GM08714 (cell line): Measurements from ENCODE around the gene GSTM2.
"Not testable (repeated sequence)": the region's sequence is repeated elsewhere in the genome, so short reads cannot be mapped to it uniquely, and the experiment has no call there.

Source experiments
- H3K4me3 ChIP-seq: fragments of 200-500 bp; sonication (Bioruptor generic); 2 replicates; pipeline ENCODE4 v1.5.1; 2014; ENCODE audit warnings: mild to moderate bottlenecking, low read length, inconsistent platforms
- ZNF274 ChIP-seq: IDR thresholded peaks from 2 replicates; pipeline ENCODE4 v1.6.1; 2012; ENCODE audit warnings: mild to moderate bottlenecking, low read depth, low read length

Gene GSTM2

DNA sequence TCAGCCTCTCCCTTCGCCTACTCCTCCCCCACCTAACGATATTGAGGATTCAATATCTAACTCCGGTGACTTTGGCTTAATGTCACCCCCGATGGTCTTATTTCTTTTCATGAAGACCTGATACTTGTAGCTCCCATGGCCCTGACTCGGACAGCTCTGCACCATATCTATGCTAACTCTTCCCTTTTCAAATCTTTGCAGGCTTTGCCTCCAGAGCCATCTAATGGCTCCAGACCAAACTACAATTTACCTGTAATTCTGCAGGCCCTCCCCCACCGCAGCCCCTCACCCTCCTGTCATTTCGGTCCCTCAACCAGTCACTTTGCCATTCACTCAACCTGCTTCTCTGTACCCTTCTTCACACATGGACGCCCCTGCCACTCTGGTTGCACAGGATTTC, 36.3 kb downstream of the GSTM2 start:
- H3K4me3 ChIP-seq, result no peak overlapping the region
- no peak for TF ChIP-seq ZNF274

- H3K4me3 ChIP-seq, result no peak overlapping the region
- no peak for TF ChIP-seq ZNF274
These were observed 37.6 kb downstream of the GSTM2 start for GRCh38 chr1:109705411-109705810.

GRCh38 chr1:109708949-109709348, 41.1 kb downstream of the GSTM2 start:
- H3K4me3 ChIP-seq, result not testable (repeated sequence)

GRCh38 chr1:109709822-109710221, 42.0 kb downstream of the GSTM2 start:
- H3K4me3 ChIP-seq, result not testable (repeated sequence)

DNA sequence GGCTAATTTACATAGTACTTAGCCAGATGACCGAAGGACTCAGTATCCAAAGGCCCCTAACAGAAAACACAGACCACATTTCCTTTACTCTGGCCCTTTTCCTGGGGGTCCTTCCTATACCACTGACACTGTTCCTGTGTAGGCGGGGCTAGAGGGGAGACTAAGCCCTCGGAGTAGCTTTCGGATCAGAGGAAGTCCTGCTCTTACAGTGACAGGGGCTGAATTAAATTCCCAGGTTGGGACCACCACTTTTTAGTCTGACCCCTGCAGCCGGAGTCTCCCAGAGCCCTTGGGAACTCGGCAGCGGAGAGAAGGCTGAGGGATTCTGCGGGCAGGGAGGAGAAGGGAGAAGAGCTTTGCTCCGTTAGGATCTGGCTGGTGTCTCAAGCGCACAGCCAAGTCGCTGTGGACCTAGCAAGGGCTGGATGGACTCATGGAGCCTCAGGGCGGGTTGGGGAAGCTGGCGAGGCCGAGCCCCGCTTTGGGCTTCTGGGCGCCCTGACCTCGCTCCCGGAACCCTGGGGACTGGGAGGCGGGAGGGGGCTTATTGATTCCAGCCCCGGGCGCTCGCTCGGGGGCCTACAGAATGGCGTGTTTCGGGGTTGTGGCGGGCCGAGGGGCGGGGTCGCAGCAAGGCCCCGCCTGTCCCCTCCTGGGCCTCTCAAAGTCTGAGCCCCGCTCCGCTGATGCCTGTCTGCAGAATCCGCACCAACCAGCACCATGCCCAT, 43.9 kb downstream of the GSTM2 start, which contains the start of gene GSTM5:
GSTM5 (plus strand) TSS at position 659 of the 728 bp plus-strand sequence; CDS start at position 721, 62 bp downstream.
- not testable (repeated sequence) for H3K4me3 ChIP-seq

GRCh38 chr1:109712321-109712864, 44.5 kb downstream of the GSTM2 start:
- no peak overlapping the region for H3K4me3 ChIP-seq
- TF ChIP-seq ZNF274, result no peak

- no peak overlapping the region for H3K4me3 ChIP-seq
- TF ChIP-seq ZNF274, result no peak
These were observed 45.8 kb downstream of the GSTM2 start for GRCh38 chr1:109713636-109714035.

- TF ChIP-seq ZNF274, result no peak
- H3K4me3 ChIP-seq, result no peak overlapping the region
These were observed 47.0 kb downstream of the GSTM2 start for GRCh38 chr1:109714661-109715372.

- TF ChIP-seq ZNF274, result no peak
- no peak overlapping the region for H3K4me3 ChIP-seq
These were observed 48.3 kb downstream of the GSTM2 start for GRCh38 chr1:109716121-109716520.

GRCh38 chr1:109716570-109717090, 48.8 kb downstream of the GSTM2 start:
- no peak for TF ChIP-seq ZNF274
- H3K4me3 ChIP-seq, result no peak overlapping the region

GRCh38 chr1:109717729-109718128, 49.9 kb downstream of the GSTM2 start:
- TF ChIP-seq ZNF274, result no peak
- no peak overlapping the region for H3K4me3 ChIP-seq

DNA sequence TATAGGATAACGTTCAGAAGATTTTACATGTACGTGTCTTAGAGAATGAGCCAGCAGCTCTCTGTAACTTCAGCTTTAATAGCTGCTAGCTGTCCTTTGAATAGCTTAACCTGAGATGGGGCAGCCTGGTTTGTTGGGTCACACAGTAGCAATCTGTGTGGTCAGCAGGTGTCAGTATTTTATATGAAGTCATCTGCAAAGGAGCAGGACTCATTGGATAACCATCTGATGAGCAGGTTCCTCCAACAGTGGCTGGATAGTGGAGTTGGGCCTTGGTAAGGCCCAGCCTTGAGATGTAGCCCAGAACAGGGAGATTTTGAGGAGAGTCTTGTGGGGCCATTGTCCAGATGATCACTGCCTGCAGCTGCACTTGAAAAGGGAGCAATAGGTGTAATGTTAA, 50.6 kb downstream of the GSTM2 start:
- TF ChIP-seq ZNF274, result no peak
- H3K4me3 ChIP-seq, result no peak overlapping the region

DNA sequence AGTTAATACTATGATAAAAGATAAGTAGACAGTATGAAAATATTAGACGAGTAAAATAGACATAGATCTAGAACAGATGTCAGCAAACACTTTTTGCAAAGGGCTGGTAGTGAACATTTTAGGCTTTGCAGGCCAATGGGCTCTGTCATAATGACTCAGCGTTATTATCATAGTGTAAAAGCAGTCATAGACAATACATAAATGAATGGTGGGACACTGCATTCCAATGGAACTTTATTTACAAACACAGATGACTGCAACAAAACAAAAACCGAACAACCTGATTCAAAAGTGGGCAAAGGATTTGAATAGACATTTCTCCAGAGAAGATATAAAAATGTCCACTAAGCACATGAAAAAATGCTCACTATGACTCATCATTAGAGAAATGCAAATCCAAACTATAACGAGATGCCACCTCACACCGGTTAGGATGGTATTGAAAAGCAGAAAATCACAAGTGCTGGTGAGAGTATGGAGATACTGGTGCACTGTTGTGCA, 51.5 kb downstream of the GSTM2 start:
- no peak for TF ChIP-seq ZNF274

DNA sequence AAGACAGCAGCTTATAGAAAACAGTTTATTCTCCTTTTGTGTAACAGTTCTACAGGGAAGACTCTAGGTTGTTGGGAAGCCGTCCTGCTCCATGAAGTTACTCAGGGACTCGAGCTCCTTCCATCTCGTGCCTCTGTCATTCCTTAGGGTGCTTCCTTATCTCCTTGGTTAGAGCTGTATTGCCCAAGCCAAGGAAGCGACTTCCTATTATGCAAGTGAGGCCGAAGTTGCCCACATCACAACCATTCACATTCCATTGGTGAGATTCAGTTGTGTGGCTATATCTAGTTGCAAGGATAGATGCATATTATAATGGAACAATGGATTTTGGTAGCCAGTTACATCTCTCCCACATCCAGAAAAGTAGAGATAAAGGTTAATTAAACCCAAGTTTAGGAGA, 53.2 kb downstream of the GSTM2 start:
- TF ChIP-seq ZNF274, result no peak
- H3K4me3 ChIP-seq, result no peak overlapping the region

More for the DNA sequence above, 51.5 kb downstream of the GSTM2 start:
- H3K4me3 ChIP-seq, result no peak overlapping the region

DNA sequence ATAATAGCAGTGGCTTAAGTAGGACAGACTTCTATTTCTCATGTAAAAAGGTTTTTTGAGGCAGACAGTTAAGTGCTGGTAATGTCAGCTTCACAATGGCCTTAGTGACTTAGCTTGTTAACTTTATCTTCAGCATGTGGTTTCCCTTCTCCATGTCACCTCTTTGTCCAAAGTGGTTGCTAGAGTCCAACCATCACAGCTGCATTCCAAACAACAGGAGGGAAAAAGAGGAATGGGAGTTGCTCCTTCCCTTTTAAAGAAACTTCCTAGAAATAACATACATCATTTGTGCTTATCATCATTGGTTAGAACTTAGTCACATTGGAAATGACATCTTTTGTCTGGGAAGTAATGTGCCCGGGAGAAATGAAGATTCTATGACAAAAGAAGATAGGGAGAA, 54.1 kb downstream of the GSTM2 start:
- no peak overlapping the region for H3K4me3 ChIP-seq
- no peak for TF ChIP-seq ZNF274
